ENCODE measurements around the gene PEX11G.

DNA sequence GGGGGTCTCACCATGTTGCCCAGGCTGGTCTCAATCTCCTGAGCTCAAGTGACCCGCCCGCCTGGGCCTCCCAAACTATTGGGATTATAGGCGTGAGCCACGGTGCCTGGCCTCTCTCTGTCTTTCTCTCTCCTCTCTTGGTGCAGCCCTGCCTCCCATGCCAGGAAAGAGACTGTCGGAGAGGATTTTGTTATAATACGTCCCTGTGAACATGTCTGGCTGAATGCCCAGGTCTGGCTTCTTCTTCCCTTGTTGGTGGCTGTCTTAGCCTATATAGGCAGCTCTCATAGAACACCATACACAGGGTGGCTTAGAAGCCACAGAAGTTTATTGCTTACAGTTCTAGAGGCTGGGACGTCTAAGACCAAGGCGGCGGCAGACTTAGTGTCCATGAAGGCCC lies 46.4 kb downstream of the PEX11G start:
- TF ChIP-seq RAD21 (IDR thresholded peaks at IDR 0.05; ENCODE audit: insufficient read depth, low read depth, low read length) (no peak), E2F4 (IDR thresholded peaks at IDR 0.05; ENCODE audit: low read depth, low read length) (no peak), CTCF (IDR thresholded peaks at IDR 0.05 in 2 of 3, conservative IDR thresholded peaks at IDR 0.05 in 1 of 3; ENCODE audit: control insufficient read depth in 2 of 3, extremely low read depth in 1 of 3, insufficient read depth in 1 of 3, low read depth in 3 of 3, low read length in 3 of 3) (no peak), TCF12 (IDR thresholded peaks at IDR 0.05; ENCODE audit: low read depth, low read length) (no peak), ZBTB33 (IDR thresholded peaks at IDR 0.05) (no peak), RCOR1 (conservative IDR thresholded peaks at IDR 0.05; ENCODE audit: low read depth, low read length) (no peak)
- TF ChIP-seq, protein P1, sequence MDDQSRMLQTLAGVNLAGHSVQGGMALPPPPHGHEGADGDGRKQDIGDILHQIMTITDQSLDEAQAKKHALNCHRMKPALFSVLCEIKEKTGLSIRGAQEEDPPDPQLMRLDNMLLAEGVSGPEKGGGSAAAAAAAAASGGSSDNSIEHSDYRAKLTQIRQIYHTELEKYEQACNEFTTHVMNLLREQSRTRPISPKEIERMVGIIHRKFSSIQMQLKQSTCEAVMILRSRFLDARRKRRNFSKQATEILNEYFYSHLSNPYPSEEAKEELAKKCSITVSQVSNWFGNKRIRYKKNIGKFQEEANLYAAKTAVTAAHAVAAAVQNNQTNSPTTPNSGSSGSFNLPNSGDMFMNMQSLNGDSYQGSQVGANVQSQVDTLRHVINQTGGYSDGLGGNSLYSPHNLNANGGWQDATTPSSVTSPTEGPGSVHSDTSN (IDR thresholded peaks at IDR 0.05; ENCODE audit: insufficient replicate concordance, low read depth, low read length), result no peak
- TF ChIP-seq, protein P2, sequence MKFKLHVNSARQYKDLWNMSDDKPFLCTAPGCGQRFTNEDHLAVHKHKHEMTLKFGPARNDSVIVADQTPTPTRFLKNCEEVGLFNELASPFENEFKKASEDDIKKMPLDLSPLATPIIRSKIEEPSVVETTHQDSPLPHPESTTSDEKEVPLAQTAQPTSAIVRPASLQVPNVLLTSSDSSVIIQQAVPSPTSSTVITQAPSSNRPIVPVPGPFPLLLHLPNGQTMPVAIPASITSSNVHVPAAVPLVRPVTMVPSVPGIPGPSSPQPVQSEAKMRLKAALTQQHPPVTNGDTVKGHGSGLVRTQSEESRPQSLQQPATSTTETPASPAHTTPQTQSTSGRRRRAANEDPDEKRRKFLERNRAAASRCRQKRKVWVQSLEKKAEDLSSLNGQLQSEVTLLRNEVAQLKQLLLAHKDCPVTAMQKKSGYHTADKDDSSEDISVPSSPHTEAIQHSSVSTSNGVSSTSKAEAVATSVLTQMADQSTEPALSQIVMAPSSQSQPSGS (IDR thresholded peaks at IDR 0.05; ENCODE audit: low read length), result no peak

All from GM12878 (cell line).